ENCODE data around the gene BSCL2.
"Not testable (repeated sequence)": the region's sequence is repeated elsewhere in the genome, so short reads cannot be mapped to it uniquely, and the experiment has no call there.

BSCL2 gene

DNA sequence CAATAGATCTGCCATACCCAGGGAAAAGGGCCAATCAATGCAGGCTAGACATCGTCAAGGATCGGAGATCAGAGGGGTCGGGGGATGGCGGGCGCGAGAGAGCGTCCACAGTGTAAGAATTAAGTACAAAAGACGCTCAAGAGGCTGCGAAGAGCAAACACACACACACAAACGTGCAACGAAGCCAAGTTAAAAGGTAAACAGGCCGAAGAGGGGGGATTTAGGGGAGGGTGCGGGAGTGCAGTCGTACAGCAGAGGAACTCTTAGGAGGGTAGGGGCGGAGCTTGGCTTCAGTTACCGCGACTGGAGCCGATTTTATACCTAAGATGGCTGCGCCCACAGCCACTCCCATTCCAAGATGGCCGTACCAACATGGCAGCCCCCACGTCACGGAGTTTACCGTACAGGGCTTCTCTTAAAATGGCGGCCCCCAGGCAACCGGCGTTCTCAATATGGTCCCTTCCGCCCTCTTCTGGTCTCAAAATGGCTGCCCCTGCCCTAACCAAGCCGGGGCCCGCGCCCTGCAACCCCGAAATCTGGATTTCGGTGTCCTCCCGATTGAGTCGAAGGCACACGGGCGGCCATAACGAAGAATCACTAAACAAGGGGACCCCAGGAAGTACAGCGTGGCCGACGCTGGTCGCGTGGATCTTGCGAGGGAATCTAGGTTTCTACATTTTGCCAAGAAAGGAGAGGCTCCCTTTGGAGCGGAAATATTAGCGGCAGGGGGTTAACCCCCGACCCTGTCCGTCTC lies 2.2 kb upstream of the BSCL2 start:
- DNase-seq (ENCODE audit: low read depth) = peak; percentile 98
- TF ChIP-seq, protein P1, sequence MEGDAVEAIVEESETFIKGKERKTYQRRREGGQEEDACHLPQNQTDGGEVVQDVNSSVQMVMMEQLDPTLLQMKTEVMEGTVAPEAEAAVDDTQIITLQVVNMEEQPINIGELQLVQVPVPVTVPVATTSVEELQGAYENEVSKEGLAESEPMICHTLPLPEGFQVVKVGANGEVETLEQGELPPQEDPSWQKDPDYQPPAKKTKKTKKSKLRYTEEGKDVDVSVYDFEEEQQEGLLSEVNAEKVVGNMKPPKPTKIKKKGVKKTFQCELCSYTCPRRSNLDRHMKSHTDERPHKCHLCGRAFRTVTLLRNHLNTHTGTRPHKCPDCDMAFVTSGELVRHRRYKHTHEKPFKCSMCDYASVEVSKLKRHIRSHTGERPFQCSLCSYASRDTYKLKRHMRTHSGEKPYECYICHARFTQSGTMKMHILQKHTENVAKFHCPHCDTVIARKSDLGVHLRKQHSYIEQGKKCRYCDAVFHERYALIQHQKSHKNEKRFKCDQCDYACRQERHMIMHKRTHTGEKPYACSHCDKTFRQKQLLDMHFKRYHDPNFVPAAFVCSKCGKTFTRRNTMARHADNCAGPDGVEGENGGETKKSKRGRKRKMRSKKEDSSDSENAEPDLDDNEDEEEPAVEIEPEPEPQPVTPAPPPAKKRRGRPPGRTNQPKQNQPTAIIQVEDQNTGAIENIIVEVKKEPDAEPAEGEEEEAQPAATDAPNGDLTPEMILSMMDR (conservative IDR thresholded peaks at IDR 0.05; ENCODE audit: low read length) = no peak
- H3K4me3 ChIP-seq (ENCODE audit: low read length) = peak overlapping the region; percentile 71

DNA sequence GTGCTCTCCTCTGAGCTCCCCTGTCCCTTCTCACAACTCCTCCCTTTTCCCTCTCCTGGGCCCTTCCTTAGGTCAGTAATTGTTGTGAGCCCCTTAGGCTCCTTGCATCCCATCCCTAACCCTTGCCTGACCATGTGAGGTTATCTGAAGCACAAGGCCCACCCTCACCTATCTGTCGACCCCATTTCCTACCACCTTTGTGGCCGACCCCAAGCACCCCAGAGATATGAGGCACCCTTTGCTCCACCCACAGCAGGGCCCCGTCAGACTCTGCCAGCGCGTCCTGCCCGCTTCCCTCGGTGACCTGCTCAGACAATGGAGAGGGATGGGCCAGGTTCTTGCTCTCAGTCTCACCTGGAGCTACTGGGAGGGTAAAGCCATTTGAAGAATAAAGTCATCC lies 1.6 kb upstream of the BSCL2 start:
- TF ChIP-seq, protein P1 (conservative IDR thresholded peaks at IDR 0.05; ENCODE audit: low read length) = no peak
- DNase-seq (ENCODE audit: low read depth) = no peak
- H3K4me3 ChIP-seq (ENCODE audit: low read length) = peak overlapping the region; percentile 71

DNA sequence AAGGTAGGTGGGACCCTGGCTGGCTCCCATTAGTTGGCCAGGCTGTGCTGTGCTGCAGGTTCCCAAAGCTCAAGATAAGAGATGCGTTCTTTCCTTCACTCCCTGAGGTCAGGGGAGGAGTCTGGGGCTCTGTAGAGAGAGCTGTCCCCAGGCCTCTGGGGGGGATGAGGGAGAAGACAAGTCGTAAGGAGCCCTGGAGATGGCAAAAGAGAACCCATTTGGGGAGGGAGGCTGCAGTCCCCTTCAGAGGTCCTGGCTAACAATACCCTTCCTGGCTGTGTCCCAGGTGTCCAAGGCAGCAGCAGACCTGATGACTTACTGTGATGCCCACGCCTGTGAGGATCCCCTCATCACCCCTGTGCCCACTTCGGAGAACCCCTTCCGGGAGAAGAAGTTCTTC lies 1.2 kb upstream of the BSCL2 start:
- DNase-seq (ENCODE audit: low read depth) = no peak
- TF ChIP-seq, protein P1 (conservative IDR thresholded peaks at IDR 0.05; ENCODE audit: low read length) = no peak
- no peak overlapping the region for H3K4me3 ChIP-seq (ENCODE audit: low read length)

DNA sequence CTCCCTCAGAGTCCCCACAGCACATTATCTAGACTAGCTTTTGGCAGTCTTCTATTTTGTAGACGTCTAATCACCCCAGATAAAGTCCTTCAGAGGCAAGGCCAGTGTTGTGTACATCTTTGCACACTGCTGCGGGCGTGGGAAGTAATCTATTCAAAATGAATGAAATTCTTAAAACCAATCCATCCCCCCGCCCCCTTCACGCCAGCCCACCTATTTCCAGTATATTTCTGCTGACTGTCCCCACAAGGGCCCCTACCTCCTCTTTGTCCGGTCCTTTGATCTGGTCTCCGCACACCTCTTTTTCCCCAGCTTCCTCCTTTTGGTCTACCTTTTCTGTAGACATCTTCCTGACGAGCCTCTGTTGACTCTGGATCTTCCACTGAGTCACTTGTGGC lies 375 bp downstream of the BSCL2 start:
- no peak overlapping the region; the same call in 1 of the 2 replicates for H3K4me3 ChIP-seq (ENCODE audit: low read length)
- TF ChIP-seq, protein P1 (conservative IDR thresholded peaks at IDR 0.05; ENCODE audit: low read length) = no peak
- DNase-seq (ENCODE audit: low read depth) = no peak

DNA sequence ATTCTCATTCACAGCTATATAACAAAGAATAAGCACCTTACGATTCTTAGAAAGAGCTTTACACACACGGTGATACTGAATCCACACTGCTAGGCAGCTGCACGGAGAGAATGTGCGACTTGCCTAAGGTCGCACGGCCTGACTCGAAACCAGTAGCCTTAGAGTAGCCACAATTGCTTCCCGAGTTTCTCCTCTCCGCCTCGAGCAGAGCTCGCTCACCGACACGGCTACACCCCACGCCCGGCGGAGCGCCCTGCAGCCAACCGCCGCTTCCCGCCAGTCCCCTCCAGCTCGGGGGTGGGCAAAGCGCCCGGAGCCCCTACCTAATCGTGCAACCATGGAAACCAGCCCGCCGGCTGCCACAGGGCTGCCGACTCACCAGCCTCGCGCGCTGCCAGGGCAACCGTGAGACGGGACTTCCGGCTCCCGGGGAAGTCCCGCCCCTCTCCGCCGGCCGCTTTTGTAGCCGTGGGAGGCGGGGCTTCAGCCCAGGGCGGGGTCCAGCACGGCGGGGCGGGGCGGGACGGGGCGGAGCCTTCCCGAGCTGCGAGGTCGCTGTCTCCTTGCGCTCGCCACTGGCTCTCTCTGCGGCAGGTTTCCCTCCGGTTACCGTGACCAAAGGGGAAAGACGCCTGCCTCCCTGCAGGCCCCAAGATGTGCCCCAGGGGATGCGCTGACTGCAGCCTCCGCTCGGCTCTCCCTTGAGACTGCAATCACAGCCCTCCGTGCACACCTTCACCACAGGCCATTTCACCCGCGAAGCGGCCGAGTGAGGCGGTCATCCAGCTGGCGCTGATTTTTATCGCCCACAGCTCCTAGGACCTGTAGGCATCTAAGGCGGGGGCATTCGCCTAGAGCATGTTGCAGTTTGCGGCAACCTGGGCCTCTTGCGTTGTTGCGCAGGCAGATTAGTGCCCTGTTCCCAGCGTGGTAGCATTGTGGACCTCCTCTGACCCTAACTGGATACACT lies 1.1 kb downstream of the BSCL2 start:
- peak overlapping the region; percentile 80 for H3K4me3 ChIP-seq (ENCODE audit: low read length)
- peak; percentile 92 for DNase-seq (ENCODE audit: low read depth)
- TF ChIP-seq, protein P1 (conservative IDR thresholded peaks at IDR 0.05; ENCODE audit: low read length) = no peak

DNA sequence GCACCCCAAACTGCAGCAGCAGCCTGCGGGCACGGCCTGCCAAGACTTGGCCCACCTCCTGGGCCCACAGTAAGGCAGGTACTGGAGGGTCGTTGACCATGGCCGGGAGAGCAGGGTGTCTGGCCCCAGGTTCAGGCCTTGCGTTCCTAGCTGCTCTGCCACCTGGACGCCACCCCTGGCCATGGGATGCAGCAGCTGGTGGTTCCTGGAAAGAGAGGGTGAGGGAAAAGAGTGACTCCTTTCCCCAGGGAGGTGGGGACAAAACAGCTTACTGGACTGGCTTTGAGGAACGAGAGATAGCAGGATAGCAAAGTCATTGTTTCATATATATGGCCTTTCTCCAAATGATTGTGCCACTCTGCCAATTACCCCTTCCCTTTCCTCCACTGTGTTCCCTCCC lies 1.8 kb downstream of the BSCL2 start:
- no peak for DNase-seq (ENCODE audit: low read depth)

DNA sequence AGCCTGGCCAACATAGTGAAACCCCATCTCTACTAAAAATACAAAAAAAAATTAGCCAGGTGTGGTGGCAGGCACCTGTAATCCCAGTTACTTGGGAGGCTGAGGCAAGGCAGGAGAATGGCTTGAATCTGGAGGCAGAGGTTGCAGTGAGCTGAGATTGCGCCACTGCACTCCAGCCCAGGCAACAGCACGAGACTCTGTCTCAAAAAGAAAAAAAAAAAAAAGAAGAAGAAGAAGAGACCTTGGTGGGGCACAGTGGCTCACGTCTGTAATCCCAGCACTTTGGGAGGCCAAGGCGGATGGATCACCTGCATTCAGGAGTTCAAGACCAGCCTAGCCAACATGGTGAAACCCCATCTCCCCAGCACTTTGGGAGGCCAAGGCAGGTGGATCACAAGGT lies 3.3 kb downstream of the BSCL2 start:
- not testable (repeated sequence) for DNase-seq (ENCODE audit: low read depth)

More for the DNA sequence above, 1.8 kb downstream of the BSCL2 start:
- peak overlapping the region; percentile 80 for H3K4me3 ChIP-seq (ENCODE audit: low read length)
- TF ChIP-seq, protein P1 (conservative IDR thresholded peaks at IDR 0.05; ENCODE audit: low read length) = no peak; the same call in 1 of the 2 replicates

More for the DNA sequence above, 3.3 kb downstream of the BSCL2 start:
- not testable (repeated sequence) for H3K4me3 ChIP-seq (ENCODE audit: low read length)

Measured in AG10803 (cell line).